Loucy (cell line): ENCODE data around the gene KLF2.
"Not testable (repeated sequence)": the region's sequence is repeated elsewhere in the genome, so short reads cannot be mapped to it uniquely, and the experiment has no call there.

ENCODE experiments used
- CTCF ChIP-seq: fragments of 200-600 bp; sonication (generic); conservative IDR thresholded peaks from 2 replicates; pipeline ENCODE4 v1.5.1; 2014; ENCODE audit warnings: mild to moderate bottlenecking, antibody characterized with exemption, low read length
- EZH2phosphoT487 ChIP-seq: fragments of 200-600 bp; IDR thresholded peaks from 2 replicates; pipeline ENCODE4 v1.6.1; 2018; ENCODE audit warnings: antibody characterized with exemption, mild to moderate bottlenecking, moderate library complexity, borderline replicate concordance

DNA sequence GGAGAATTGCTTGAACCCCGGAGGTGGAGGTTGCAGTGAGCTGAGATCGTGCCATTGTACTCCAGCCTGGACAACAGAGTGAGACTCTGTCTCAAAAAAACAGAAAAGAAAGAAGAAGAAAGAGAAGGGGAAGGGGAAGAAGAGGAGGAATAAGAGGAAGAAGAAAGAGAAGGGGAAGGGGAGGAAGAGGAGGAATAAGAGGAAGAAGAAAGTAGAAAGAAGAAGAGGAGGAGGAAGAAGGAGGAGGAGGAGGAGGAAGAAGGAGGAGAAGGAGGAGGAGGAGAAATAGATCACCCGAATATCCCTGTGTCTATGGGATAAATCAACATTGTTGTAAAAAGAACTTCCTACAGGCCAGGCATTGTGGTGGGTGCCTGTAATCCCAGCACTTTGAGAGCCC is 39.5 kb upstream of the KLF2 start:
- not testable (repeated sequence) for TF ChIP-seq CTCF, EZH2phosphoT487
